AG04450 (cell line): ENCODE measurements around the gene RBFOX2. TPM values are rescaled to one million over a fixed set of nuclear protein-coding genes. Genes with fewer than 3 reads are reported as not detected.
A peak's percentile ranks its signal among the peaks of the same experiment; 100 is the strongest.
"Not testable (repeated sequence)": the region's sequence is repeated elsewhere in the genome, so short reads cannot be mapped to it uniquely, and the experiment has no call there.

Experiments used
- CTCF ChIA-PET: fragments of 300-600, 350-600 bp; formaldehyde crosslinking; extraction: SDS; loops from one replicate; lab custom pipeline; 2022; ENCODE audit warnings: antibody characterized with exemption, inconsistent platforms; lab: Charles Lee
- POLR2A ChIA-PET: fragments of 350-600 bp; formaldehyde crosslinking; extraction: SDS; loops from one replicate; lab custom pipeline; 2021; ENCODE audit warnings: antibody characterized with exemption, inconsistent platforms; lab: Yijun Ruan, JAX
- DNase-seq: peaks from one replicate; pipeline ENCODE4 v3.0.0-alpha.2; 2011; ENCODE audit warnings: low read depth, low spot score
- H3K27ac ChIP-seq: one replicate; pipeline ENCODE4 v1.5.1; 2012; ENCODE audit warnings: low read depth, low read length, control low read depth
- H3K27me3 ChIP-seq: one replicate; pipeline ENCODE4 v1.6.0; 2012; ENCODE audit warnings: low read length; ENCODE audit not compliant: control insufficient read depth, insufficient read depth
- H3K4me3 ChIP-seq: 2 replicates; pipeline ENCODE4 v1.5.1; 2011; ENCODE audit warnings: mild to moderate bottlenecking, low read depth, low read length, control low read depth
- H3K9me3 ChIP-seq: 2 replicates; pipeline ENCODE4 v1.5.1; 2012; ENCODE audit warnings: low read length; ENCODE audit not compliant: control insufficient read depth, insufficient read depth
- CTCF ChIP-seq: IDR thresholded peaks from 2 replicates; pipeline ENCODE4 v1.5.1; 2011; ENCODE audit warnings: low read depth, low read length, control low read depth, inconsistent platforms
- polyA plus RNA-seq: library from polyadenylated mRNA; depleted of rRNA; stranded (reverse); fragments of >200 nt; gene quantifications from 2 replicates; pipeline ENCODE4 v1.2.3, GENCODE V29; 2011

RBFOX2 gene
- polyA plus RNA-seq, 1 experiment, result 288 TPM

- H3K27me3 ChIP-seq, result no peaks in the 10 kb centered on the region
- H3K27ac ChIP-seq, result no peak overlapping the region
- no peak for TF ChIP-seq CTCF
- H3K9me3 ChIP-seq, result no peaks in the 10 kb centered on the region
- ChIA-PET POLR2A (interaction anchor here (0.6 to 1.0 kb wide), 2 partner anchors 26 to 641 kb away, joined by 3 to 6 read pairs; partner anchors contain the start of gene HMOX1), CTCF (interaction anchor here (1.0 to 4.2 kb wide), 2 partner anchors 44 to 91 kb away, joined by 5 to 24 read pairs; no protein-coding TSS in a partner anchor)
- peak overlapping the region; percentile 42; the same call in 1 of the 2 replicates for H3K4me3 ChIP-seq
- DNase-seq, result peak; percentile 73
Measured at GRCh38 chr22:36022162-36022561, 6.5 kb downstream of the RBFOX2 start.

DNA sequence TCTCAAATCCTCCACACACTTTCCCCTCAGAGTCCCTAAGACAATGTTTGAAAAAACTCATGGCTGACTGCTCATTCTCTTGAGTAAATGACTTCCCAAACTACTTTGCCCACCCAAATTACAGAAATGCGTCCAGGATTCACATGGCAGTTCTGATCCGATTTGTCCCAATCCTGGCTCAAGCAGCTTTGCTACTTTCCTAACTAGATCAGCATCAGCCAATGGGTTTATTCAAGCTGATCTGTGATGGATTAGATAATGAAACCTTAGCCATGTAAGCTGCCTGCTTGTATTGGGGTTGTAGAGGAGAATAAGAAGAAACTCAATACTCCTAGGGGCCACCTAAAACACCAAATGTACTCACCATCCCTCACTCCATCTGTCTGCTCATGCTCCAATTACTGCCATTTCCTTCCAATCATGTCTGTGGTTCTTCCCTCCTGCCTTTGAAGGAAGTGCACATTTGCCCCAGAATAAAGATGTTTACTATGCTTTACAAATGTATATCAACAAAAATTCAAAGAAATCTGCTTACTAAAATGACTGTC lies 6.9 kb downstream of the RBFOX2 start:
- H3K27ac ChIP-seq, result peak overlapping the region; percentile 0
- no peak for DNase-seq
- H3K4me3 ChIP-seq, result peak overlapping the region; percentile 20; the same call in 1 of the 2 replicates
- no peak for TF ChIP-seq CTCF
- H3K9me3 ChIP-seq, result no peaks in the 10 kb centered on the region
- no peaks in the 10 kb centered on the region for H3K27me3 ChIP-seq
- CTCF ChIA-PET, result interaction anchor here (4.2 kb wide), 1 partner anchor 44 kb away, joined by 24 read pairs; no protein-coding TSS in a partner anchor
- POLR2A ChIA-PET, result interaction anchor here (0.6 to 1.0 kb wide), 2 partner anchors 26 to 641 kb away, joined by 3 to 6 read pairs; partner anchors contain the start of gene HMOX1

GRCh38 chr22:36020865-36021264 lies 7.8 kb downstream of the RBFOX2 start:
- H3K27ac ChIP-seq, H3K9me3 ChIP-seq, POLR2A ChIA-PET, H3K27me3 ChIP-seq, DNase-seq, CTCF ChIA-PET, H3K4me3 ChIP-seq: not testable (repeated sequence)

- Histone ChIP-seq H3K4me3 (no peak overlapping the region), H3K27ac (no peak overlapping the region), H3K9me3 (no peaks in the 10 kb centered on the region), H3K27me3 (no peaks in the 10 kb centered on the region)
- no peak for TF ChIP-seq CTCF
- ChIA-PET POLR2A (no interaction called here), CTCF (interaction anchor here (3.2 kb wide), 1 partner anchor 49 kb away, joined by 17 read pairs; no protein-coding TSS in a partner anchor)
- no peak for DNase-seq
Measured at GRCh38 chr22:36017651-36018091, 11.0 kb downstream of the RBFOX2 start.

DNA sequence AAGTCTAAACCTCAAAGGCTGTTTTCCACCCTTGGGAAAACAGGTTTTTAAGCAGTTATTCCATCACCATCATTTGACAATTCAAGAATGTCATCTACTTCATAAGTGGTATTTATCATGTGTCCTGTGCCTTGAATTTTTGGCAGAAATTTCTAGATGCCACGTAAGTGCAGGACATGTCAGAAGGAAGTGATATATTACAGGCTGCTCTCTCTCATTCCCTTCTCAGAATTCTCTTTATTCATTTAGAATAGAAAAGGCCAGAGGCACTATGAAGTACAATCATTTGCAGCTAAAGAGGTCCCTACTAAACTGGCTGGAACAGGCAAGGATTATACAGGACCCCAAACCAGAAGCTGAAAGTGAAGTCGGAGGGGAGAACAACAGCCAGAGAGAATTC lies 11.9 kb downstream of the RBFOX2 start:
- POLR2A ChIA-PET, result no interaction called here
- no peak overlapping the region for H3K27ac ChIP-seq

More for the DNA sequence above, 11.9 kb downstream of the RBFOX2 start:
- no peak overlapping the region for H3K4me3 ChIP-seq
- TF ChIP-seq CTCF, result no peak
- CTCF ChIA-PET, result interaction anchor here (3.2 kb wide), 1 partner anchor 50 kb away, joined by 17 read pairs; no protein-coding TSS in a partner anchor
- no peak for DNase-seq
- H3K9me3 ChIP-seq, result no peaks in the 10 kb centered on the region
- H3K27me3 ChIP-seq, result no peaks in the 10 kb centered on the region
